ENCODE data around the gene EFHC2.

EFHC2 gene

DNA sequence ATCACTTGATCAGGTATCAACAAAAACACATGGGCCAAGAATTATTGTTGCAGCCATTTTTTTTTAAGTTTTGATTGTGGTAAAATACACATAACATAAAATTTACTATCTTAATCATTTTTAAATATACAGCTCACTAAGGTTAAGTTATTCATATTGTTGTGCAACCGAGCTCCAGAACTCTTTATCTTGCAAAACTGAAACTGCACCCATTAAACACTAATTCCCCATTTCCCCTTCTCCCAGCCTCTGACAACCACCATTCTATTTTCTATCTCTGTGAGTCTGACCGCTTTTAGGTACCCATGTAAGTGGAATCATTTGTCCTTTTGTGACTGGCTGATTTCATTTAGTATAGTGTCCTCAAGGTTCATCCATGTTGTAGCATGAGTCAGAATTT lies 244.1 kb downstream of the EFHC2 start:
- intact Hi-C loops (cut with DNase I), result no loop called here
- no peak for DNase-seq

All from head of caudate nucleus (tissue), 42 donors.